Activated T-cell treated with anti-CD3 and anti-CD28 coated beads, Interleukin-2, amount 50 U/mL, for 48 hours (primary cell): ENCODE measurements around the gene PIPOX.

Source experiments
- DNase-seq, 2 experiments: peaks; one replicate each; pipeline ENCODE4 v3.0.0-alpha.2; 2020

The PIPOX gene

DNA sequence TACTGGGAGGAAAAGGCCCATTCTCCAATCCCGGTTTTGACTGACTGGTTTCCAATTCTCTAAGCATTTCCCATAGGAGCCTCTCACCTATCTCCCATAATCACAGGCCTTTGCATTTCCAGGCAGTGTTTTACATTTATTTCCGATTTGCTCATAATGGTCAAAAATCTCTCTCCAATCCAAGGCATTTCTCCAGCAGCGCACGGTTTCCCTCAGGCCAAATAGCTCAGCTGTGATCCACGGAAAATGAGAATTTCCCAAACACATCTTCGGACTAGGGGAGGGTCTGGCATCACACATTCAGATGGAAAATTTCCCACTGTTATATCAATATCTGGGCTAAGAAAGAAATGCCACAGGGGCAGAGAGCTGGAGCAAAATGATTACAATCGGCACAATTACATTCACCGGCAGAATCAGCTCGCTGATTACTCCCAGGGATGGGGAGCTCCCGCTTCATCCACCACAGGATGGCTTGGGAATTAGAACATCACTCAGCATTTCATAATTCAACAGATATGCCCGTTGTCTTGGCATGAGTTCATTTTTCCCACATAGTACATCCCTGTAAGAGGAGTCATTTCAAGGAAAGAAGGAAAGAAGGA, 6.7 kb downstream of the PIPOX start:
- no peak for DNase-seq

DNA sequence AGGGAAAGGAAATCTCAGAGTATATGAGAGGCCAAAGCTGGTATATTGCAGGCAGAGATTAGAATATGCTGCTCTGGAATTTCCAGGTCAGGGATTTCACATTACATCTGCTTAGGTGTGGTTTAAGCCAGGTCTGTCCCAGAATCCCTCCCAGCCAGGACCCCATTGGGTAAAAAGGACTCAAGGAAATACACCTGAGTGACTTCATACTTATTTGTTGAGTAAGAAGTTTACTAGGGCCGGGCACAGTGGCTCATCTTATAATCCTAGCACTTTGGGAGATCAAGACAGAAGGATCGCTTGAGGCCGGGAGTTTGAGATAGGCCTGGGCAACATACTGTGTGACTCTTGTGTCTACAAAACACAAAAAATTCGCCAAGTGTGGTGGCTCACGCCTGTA, 7.2 kb downstream of the PIPOX start:
- no peak for DNase-seq

DNA sequence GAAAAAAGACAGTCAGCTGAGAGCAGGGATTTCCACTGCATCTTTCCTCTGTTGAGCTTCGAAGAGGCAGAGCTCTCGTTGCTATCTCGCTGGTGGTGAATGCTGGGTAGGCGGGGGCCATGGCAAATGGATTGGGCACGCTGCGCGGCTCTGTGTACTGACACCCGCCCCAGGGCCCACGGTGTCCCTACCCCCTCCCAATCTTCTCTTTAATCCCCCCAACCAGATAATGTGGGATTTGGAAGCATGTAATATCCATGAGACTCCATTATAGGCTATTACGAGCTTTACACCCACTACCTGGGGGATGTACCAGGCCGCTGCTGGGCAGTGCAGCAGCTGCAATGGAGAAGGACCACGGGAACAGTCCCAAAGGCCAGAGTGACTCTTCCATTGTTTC, 8.3 kb downstream of the PIPOX start:
- DNase-seq = no peak

DNA sequence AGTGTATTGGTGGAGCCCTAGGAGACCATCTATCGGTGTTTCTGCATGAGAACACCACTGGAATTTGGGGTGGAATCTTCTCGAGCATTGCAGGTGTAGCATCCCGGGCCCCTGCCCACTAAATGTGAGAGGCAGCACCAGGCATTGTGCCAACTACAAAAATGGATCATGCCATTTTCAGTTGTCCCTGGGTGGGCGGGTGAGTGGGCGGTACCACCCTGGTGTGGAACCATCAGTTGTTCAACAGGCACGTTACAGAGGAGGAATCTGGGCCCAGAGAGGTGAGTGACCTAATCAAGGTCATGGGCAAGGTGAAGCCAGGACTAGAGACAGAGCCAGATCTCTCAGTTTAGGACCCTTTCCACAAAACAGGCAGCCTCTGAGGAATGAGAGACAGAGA, 8.8 kb downstream of the PIPOX start:
- DNase-seq = no peak

DNA sequence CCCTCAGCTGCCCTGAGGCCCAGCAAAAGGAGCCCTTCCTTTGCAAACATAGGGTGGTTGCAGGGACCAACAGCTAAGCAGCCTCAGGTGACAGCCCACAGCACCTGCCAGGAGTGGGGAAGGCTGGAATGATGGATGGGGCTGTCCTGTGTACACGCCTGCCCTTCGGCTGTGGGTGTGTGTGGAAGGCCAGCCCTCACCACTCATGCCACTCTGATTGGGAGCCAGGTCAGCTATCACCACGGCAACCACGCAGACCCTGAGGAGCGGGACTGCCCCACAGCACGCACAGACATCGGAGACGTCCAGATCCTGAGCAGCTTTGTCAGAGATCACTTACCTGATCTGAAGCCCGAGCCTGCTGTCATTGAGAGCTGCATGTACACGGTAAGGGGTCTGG, 11.9 kb downstream of the PIPOX start:
- DNase-seq = no peak

- no peak for DNase-seq
These were observed 14.4 kb downstream of the PIPOX start for GRCh38 chr17:29057361-29057760.

DNA sequence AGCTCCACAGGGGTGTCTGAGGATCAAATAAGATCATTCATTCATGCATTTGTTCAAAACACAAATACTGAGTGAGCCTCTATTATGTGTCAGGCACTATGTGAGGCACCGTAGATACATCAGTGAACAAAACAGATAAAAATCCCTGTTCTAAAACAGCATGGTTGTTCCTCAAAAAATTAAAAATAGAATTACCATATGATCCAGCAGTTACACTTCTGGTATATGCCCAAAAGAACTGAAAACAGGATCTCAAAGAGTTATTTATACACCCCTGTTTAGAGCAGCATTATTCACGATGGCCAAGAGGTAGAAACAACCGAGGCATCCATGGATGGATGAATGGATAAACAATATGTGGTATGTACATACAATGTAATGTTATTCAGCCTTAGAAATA, 15.4 kb downstream of the PIPOX start:
- DNase-seq = no peak

- DNase-seq = no peak
These were observed 16.3 kb downstream of the PIPOX start for GRCh38 chr17:29059281-29059680.

DNA sequence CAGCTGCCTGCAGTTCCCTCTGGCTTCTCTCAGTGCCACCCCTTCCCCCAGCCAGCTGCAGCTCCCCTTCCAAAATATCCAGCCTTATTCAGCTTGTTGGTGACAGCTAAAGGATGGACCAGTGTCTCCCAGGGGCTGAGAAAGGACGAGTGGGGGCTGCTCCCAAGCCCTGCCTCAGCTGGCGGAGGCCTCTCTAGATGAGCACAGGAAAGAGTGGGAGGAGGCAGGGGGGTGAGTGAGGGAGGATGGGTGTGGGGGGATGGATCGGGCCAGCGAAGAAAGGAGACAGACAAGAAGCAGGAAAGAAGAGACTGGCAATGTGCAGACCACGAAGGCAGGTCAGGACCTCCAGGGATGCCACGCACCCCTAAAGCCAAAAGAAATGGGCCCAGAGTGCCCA, 17.5 kb downstream of the PIPOX start:
- DNase-seq = no peak

- DNase-seq = no peak
These were observed 18.1 kb downstream of the PIPOX start for GRCh38 chr17:29061036-29061435.

- DNase-seq = no peak
These were observed 19.3 kb downstream of the PIPOX start for GRCh38 chr17:29062215-29062614.

DNA sequence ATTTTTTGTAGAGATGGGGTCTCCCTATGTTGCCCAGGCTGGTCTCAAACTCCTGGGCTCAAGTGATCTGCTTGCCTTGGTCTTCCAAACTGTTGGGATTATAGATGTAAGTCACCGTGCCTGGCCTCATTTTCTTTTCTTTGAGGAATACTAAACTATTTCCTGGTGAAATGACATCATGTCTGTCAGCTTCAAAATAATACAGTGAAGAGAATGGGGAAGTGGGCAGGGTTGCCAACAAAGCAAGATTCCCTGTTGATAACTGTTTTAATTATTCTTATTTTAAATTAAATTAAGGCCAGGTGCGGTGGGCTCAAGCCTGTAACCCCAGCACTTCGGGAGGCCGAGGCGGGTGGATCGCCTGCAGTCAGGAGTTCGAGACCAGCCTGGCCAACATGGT, 21.1 kb downstream of the PIPOX start:
- no peak for DNase-seq

- no peak for DNase-seq
These were observed 23.1 kb downstream of the PIPOX start for GRCh38 chr17:29066047-29066446.

- DNase-seq = no peak
These were observed 23.7 kb downstream of the PIPOX start for GRCh38 chr17:29066606-29067005.

DNA sequence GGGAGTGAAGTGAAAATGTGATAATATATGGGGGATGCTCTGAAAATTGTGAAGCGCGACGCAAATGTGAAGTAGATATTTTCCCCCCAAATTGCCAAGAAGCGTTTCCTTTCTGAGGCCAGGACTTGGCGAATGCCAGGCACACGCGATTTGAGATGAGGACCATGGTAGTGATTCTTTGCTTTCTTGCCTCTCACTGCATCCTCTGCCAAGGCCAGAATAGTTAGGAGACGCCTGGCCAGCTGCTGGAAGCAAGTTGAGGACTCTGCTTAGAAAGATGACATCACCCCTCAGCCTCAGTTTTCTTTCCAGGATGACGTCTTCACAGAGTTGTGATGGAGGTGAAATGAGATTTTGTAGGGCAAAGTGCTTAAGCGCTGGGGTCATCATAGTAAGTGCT, 25.9 kb downstream of the PIPOX start:
- no peak for DNase-seq

DNA sequence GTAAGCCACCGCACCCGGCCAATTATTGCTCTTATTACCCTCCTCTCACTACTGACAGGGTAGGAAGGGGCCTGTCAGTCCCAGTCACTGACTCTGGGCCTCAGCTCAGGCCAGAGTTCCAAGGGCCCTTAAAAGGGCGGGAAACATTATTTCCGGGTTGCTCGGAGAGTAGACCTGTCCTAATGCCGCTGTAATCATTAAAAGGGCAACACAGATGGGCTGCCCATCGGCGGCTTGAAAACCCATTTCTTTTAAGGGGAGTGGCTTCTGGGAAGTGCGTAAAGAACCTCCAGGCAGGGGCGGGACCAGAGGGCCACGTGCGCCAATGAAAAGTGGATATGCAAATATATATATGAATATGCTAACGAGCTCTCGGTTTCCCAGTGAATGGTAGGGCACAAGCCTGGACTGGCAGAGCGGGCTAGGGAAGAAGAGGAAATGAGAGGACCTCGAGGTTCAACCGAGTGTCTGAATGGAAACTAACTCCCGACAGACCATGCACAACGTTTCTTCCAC, 26.6 kb downstream of the PIPOX start:
- no peak for DNase-seq

DNA sequence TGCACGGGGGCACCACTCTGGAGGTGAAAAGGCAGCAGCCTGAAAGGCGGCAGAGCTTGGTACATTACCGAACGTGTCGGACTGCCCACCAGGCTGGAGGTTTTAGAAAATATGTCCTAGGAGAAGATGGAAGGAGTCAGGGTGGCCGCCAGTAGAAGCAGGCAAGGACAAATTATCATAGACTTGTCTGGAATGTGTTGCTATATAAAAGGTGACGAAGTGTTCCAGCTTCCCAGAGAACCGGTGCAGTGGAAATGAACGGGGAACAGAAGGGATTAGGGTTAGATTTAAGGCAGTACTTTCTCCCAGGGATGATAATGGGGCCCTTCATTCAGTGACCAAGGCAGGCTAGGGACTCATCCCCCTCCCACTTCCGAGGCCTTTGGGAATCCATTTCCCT, 27.4 kb downstream of the PIPOX start:
- DNase-seq = no peak

DNA sequence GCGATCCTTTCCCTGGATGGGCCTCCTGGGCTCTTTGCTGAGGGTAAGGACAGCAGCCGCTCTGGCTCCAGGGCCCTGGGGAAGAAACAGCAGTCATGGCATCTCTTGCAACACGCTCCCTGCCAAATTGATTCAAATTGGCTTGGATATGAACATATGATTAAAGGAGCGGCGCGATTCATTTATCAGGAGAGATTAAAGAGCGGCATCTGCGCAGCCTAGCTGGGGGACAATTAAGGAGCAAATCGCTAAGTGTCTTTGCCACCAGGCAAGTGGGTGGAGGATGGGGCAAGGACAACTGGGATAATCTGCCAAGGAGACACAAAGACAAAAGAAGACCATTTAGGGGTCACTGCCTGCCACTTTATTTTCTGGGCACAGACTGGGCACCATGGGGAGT, 27.8 kb downstream of the PIPOX start:
- no peak for DNase-seq

- DNase-seq = no peak
These were observed 28.4 kb downstream of the PIPOX start for GRCh38 chr17:29071303-29071702.

DNA sequence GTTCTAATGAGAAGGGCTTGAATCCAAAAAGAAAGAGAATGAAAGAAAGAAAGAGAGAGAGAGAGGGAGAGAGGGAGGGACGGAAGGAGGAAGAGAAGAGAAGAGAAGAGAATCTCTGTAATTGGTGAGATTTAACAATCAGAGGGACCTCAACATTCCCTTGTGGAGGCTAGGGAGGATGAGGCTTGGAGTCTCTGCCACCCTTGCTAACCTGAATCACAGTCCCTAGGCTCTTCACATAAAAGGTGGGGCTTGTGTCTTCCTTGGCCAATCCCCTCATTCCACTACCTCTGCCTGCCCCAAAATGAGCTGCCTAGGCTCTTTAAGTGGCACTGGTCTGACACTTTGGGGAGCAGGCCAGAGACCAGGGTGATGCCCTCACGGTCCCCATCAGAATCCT, 30.1 kb downstream of the PIPOX start:
- no peak for DNase-seq

DNA sequence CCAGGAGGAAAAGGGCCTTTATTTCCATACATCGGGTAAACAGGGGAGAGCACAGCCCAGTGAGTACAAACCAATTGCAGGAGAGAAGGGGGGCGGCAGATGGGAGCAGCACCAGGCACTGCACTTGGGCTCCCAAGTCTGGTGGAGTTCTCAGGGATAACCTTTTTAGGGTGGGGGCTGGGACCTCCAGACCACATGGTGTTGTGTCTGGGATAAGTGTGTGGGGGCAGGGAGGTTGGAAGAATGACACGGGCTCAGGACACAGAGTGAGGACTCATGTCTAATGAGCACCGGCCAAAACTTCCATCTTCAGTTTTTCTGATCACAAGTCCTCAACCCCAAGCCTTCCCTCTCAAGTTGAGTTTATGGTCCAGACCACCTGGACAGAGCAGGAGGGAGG, 30.6 kb downstream of the PIPOX start:
- DNase-seq = no peak

DNA sequence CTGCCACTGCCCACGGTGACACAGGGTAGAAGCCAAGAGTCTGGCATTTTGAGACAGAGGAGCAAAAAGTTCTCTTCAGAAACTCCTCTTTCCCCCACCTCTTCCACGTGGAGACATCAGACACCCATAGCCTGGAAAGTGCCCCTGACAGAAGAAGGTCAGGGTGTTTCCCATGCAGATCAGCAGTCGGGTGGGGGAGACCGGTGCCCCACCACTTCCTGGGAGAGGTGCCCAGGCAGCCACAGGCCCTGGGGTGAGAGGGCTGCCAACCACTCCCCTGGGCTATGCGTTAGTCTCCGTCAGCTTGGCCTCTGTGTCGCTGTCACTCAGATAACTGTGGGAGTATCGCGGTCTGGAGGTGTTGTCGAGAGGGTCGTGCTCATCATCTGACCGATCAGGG, 31.5 kb downstream of the PIPOX start:
- no peak for DNase-seq

GRCh38 chr17:29076087-29076486, 33.1 kb downstream of the PIPOX start:
- no peak for DNase-seq

- no peak for DNase-seq
These were observed 33.8 kb downstream of the PIPOX start for GRCh38 chr17:29076722-29077121.

- no peak for DNase-seq
These were observed 34.4 kb downstream of the PIPOX start for GRCh38 chr17:29077320-29077719.
